Neural progenitor cell (in vitro differentiated cells): Measurements from ENCODE around the gene SLC15A4. TPM values are rescaled to one million over a fixed set of nuclear protein-coding genes. Genes with fewer than 3 reads are reported as not detected.
"Not testable (repeated sequence)": the region's sequence is repeated elsewhere in the genome, so short reads cannot be mapped to it uniquely, and the experiment has no call there.

Experiments used
- DNase-seq: peaks from one replicate; pipeline ENCODE4 v3.0.0-alpha.2; 2016; ENCODE audit warnings: low spot score
- H2AFZ ChIP-seq: fragments of 200-600 bp; sonication (generic); replicated peaks from 2 replicates; pipeline ENCODE4 v1.6.1; 2016; ENCODE audit warnings: antibody characterized with exemption
- H3F3A ChIP-seq: fragments of 200-600 bp; sonication (generic); 2 replicates; pipeline ENCODE4 v1.6.1; 2016; ENCODE audit warnings: antibody characterized with exemption, low read depth
- H3K27ac ChIP-seq: fragments of 200-600 bp; sonication (generic); 2 replicates; pipeline ENCODE4 v1.5.1; 2016; ENCODE audit warnings: mild to moderate bottlenecking
- H3K27me3 ChIP-seq: fragments of 200-600 bp; sonication (generic); 2 replicates; pipeline ENCODE4 v1.6.1; 2016; ENCODE audit warnings: mild to moderate bottlenecking, moderate library complexity
- H3K36me3 ChIP-seq: fragments of 200-600 bp; sonication (generic); 2 replicates; pipeline ENCODE4 v1.5.1; 2016
- H3K4me1 ChIP-seq: fragments of 200-600 bp; sonication (generic); 2 replicates; pipeline ENCODE4 v1.6.1; 2016; ENCODE audit warnings: mixed run types
- H3K4me2 ChIP-seq: fragments of 200-600 bp; sonication (generic); 2 replicates; pipeline ENCODE4 v1.6.1; 2016
- H3K4me3 ChIP-seq: fragments of 200-600 bp; sonication (generic); 2 replicates; pipeline ENCODE4 v1.5.1; 2016
- H3K79me2 ChIP-seq: fragments of 200-600 bp; sonication (generic); 2 replicates; pipeline ENCODE4 v1.6.1; 2016; ENCODE audit warnings: low read depth
- H3K9ac ChIP-seq: fragments of 200-600 bp; sonication (generic); 2 replicates; pipeline ENCODE4 v1.6.1; 2016
- H3K9me3 ChIP-seq: fragments of 200-600 bp; sonication (generic); 2 replicates; pipeline ENCODE4 v1.5.1; 2016; ENCODE audit warnings: low read depth
- H4K20me1 ChIP-seq: fragments of 200-600 bp; sonication (generic); 2 replicates; pipeline ENCODE4 v1.6.1; 2016; ENCODE audit warnings: low read depth
- H3K27ac Mint-ChIP-seq: 3 replicates; pipeline ENCODE4 v1.8.0; 2021; ENCODE audit warnings: mixed read lengths
- H3K27me3 Mint-ChIP-seq: 2 replicates; pipeline ENCODE4 v1.8.0; 2022; ENCODE audit warnings: low read depth, mild to moderate bottlenecking, inconsistent platforms, moderate library complexity, mixed read lengths; ENCODE audit not compliant: insufficient read depth
- H3K36me3 Mint-ChIP-seq: 3 replicates; pipeline ENCODE4 v1.8.0; 2021; ENCODE audit warnings: mixed read lengths
- H3K4me1 Mint-ChIP-seq: 3 replicates; pipeline ENCODE4 v1.8.0; 2021; ENCODE audit warnings: mixed read lengths
- H3K4me3 Mint-ChIP-seq: 3 replicates; pipeline ENCODE4 v1.8.0; 2021; ENCODE audit warnings: mild to moderate bottlenecking, moderate library complexity, mixed read lengths
- H3K9me3 Mint-ChIP-seq: 3 replicates; pipeline ENCODE4 v1.8.0; 2020; ENCODE audit warnings: mixed read lengths
- EZH2 ChIP-seq: fragments of 200-600 bp; sonication (generic); IDR thresholded peaks from 2 replicates; pipeline ENCODE4 v1.6.1; 2017; ENCODE audit warnings: antibody characterized with exemption, mild to moderate bottlenecking, moderate library complexity
- EZH2phosphoT487 ChIP-seq: fragments of 200-600 bp; sonication (generic); IDR thresholded peaks from 2 replicates; pipeline ENCODE4 v1.6.1; 2017; ENCODE audit warnings: antibody characterized with exemption
- total RNA-seq: library from RNA; depleted of rRNA; stranded (reverse); fragments of >200 nt; gene quantifications from 2 replicates; pipeline ENCODE4 v1.2.3, GENCODE V29; 2015; ENCODE audit warnings: low replicate concordance
- TF ChIP-seq, protein P1 (sequence below): fragments of 200-600 bp; sonication (generic); IDR thresholded peaks from 2 replicates; pipeline ENCODE4 v1.5.1; 2017; ENCODE audit warnings: antibody characterized with exemption, mild to moderate bottlenecking

Gene SLC15A4
- total RNA-seq, 1 donor from 2014 or later, result 42.3 TPM

DNA sequence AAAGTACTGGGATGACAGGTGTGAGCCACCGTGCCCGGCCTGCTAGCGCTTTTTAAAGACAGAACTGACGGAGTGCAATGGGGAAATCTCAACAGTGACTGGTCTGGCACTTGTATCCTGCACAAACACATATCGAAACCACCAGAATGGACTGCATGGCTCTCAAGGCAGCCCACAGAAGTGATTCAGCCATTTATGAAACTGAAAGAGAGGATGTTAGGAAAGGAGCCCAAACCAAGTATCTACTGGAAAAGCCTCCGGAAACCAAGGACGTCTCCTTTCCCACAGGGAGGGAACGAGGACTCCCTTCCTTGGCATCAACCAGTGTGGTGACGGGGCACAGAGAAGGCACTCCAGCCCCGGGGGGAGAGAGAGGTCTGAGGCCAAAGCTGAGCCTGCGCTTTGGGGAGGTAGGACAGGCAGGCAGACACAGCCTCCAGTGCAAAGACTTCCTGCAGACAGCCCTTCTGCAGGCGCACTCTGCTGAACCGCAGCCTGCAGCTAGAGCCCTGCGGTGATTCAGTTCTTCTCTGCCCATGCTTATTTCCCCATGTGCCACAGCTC, 16.5 kb downstream of the SLC15A4 start:
- TF ChIP-seq, protein P1, sequence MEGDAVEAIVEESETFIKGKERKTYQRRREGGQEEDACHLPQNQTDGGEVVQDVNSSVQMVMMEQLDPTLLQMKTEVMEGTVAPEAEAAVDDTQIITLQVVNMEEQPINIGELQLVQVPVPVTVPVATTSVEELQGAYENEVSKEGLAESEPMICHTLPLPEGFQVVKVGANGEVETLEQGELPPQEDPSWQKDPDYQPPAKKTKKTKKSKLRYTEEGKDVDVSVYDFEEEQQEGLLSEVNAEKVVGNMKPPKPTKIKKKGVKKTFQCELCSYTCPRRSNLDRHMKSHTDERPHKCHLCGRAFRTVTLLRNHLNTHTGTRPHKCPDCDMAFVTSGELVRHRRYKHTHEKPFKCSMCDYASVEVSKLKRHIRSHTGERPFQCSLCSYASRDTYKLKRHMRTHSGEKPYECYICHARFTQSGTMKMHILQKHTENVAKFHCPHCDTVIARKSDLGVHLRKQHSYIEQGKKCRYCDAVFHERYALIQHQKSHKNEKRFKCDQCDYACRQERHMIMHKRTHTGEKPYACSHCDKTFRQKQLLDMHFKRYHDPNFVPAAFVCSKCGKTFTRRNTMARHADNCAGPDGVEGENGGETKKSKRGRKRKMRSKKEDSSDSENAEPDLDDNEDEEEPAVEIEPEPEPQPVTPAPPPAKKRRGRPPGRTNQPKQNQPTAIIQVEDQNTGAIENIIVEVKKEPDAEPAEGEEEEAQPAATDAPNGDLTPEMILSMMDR, result no peak
- no peak for TF ChIP-seq EZH2phosphoT487
- TF ChIP-seq EZH2, result no peak
- H3K9me3 ChIP-seq, result no peaks in the 10 kb centered on the region
- H3K4me2 ChIP-seq, result no peak overlapping the region
- H3K27me3 ChIP-seq, result no peaks in the 10 kb centered on the region
- peaks cover 14% of the 10 kb centered on the region for H3F3A ChIP-seq
- H3K9ac ChIP-seq, result no peak overlapping the region
- peaks cover 21% of the 10 kb centered on the region for H3K4me1 ChIP-seq
- H3K4me3 ChIP-seq, result no peak overlapping the region
- H3K27ac Mint-ChIP-seq, result no peak overlapping the region
- peaks cover under 1% of the 10 kb centered on the region for H3K27me3 Mint-ChIP-seq
- peaks cover 18% of the 10 kb centered on the region for H3K36me3 ChIP-seq
- peaks cover 64% of the 10 kb centered on the region for H3K79me2 ChIP-seq
- no peak overlapping the region for H3K4me3 Mint-ChIP-seq
- no peak for DNase-seq
- no peak overlapping the region for H3K27ac ChIP-seq
- H3K4me1 Mint-ChIP-seq, result peaks cover 15% of the 10 kb centered on the region
- peaks cover 53% of the 10 kb centered on the region for H4K20me1 ChIP-seq
- H3K9me3 Mint-ChIP-seq, result peaks cover 6% of the 10 kb centered on the region
- no peak overlapping the region for H2AFZ ChIP-seq
- peaks cover 40% of the 10 kb centered on the region for H3K36me3 Mint-ChIP-seq

- H3K4me3 ChIP-seq, result no peak overlapping the region
- no peak overlapping the region for H3K27ac ChIP-seq
- no peak overlapping the region for H2AFZ ChIP-seq
- peaks cover 16% of the 10 kb centered on the region for H3K4me1 ChIP-seq
- no peaks in the 10 kb centered on the region for H3K27me3 ChIP-seq
- H3K36me3 Mint-ChIP-seq, result peaks cover 38% of the 10 kb centered on the region
- peaks cover 13% of the 10 kb centered on the region for H3F3A ChIP-seq
- H3K79me2 ChIP-seq, result peaks cover 64% of the 10 kb centered on the region
- no peak overlapping the region for H3K4me3 Mint-ChIP-seq
- no peak overlapping the region for H3K9ac ChIP-seq
- peaks cover 6% of the 10 kb centered on the region for H3K9me3 Mint-ChIP-seq
- H3K9me3 ChIP-seq, result no peaks in the 10 kb centered on the region
- no peak overlapping the region for H3K27ac Mint-ChIP-seq
- peaks cover 12% of the 10 kb centered on the region for H3K4me1 Mint-ChIP-seq
- peaks cover 55% of the 10 kb centered on the region for H4K20me1 ChIP-seq
- no peaks in the 10 kb centered on the region for H3K27me3 Mint-ChIP-seq
- no peak for DNase-seq
- peaks cover 18% of the 10 kb centered on the region for H3K36me3 ChIP-seq
- H3K4me2 ChIP-seq, result no peak overlapping the region
- no peak for TF ChIP-seq EZH2
- TF ChIP-seq EZH2phosphoT487, result no peak
- TF ChIP-seq, protein P1, result no peak
Observed at GRCh38 chr12:128806573-128806972, 17.2 kb downstream of the SLC15A4 start.

GRCh38 chr12:128805406-128805805, 18.4 kb downstream of the SLC15A4 start:
- not testable (repeated sequence) for DNase-seq, H3K4me3 Mint-ChIP-seq, H3F3A ChIP-seq, H3K4me2 ChIP-seq, H3K4me1 ChIP-seq, H3K27me3 Mint-ChIP-seq, H3K9me3 ChIP-seq, H3K4me1 Mint-ChIP-seq, H3K9me3 Mint-ChIP-seq, H3K4me3 ChIP-seq, H3K27me3 ChIP-seq, H3K9ac ChIP-seq, H2AFZ ChIP-seq, H3K27ac ChIP-seq, H3K27ac Mint-ChIP-seq
- peaks cover 52% of the 10 kb centered on the region for H4K20me1 ChIP-seq
- peaks cover 52% of the 10 kb centered on the region for H3K79me2 ChIP-seq
- peaks cover 21% of the 10 kb centered on the region for H3K36me3 ChIP-seq
- H3K36me3 Mint-ChIP-seq, result peaks cover 41% of the 10 kb centered on the region

- Histone ChIP-seq H3K36me3 (peaks cover 21% of the 10 kb centered on the region), H3K27ac (no peak overlapping the region), H3K4me2 (no peak overlapping the region), H3K4me1 (no peaks in the 10 kb centered on the region), H3K9me3 (no peaks in the 10 kb centered on the region), H3K9ac (no peak overlapping the region), H3K27me3 (no peaks in the 10 kb centered on the region), H4K20me1 (peaks cover 50% of the 10 kb centered on the region), H2AFZ (no peak overlapping the region), H3F3A (no peaks in the 10 kb centered on the region), H3K79me2 (peaks cover 46% of the 10 kb centered on the region), H3K4me3 (no peak overlapping the region)
- H3K4me3 Mint-ChIP-seq, result no peak overlapping the region
- no peaks in the 10 kb centered on the region for H3K27me3 Mint-ChIP-seq
- no peak for TF ChIP-seq EZH2phosphoT487
- TF ChIP-seq, protein P1, result no peak
- no peak for TF ChIP-seq EZH2
- peaks cover 6% of the 10 kb centered on the region for H3K9me3 Mint-ChIP-seq
- no peak overlapping the region for H3K27ac Mint-ChIP-seq
- no peak for DNase-seq
- H3K36me3 Mint-ChIP-seq, result peaks cover 45% of the 10 kb centered on the region
- no peaks in the 10 kb centered on the region for H3K4me1 Mint-ChIP-seq
Observed at GRCh38 chr12:128804762-128805161, 19.0 kb downstream of the SLC15A4 start.
